ENCODE measurements around the gene DLG5.

- no peak for TF ChIP-seq REST (IDR thresholded peaks at IDR 0.05; ENCODE audit: low read depth)
- TF ChIP-seq TAF1 (IDR thresholded peaks at IDR 0.05; ENCODE audit: low read depth), result no peak
- no peak for TF ChIP-seq EGR1 (IDR thresholded peaks at IDR 0.05)
- no peak for TF ChIP-seq TCF12 (IDR thresholded peaks at IDR 0.05; ENCODE audit: low read depth)
- no peak for TF ChIP-seq RAD21 (IDR thresholded peaks at IDR 0.05; ENCODE audit: low read depth)
- TF ChIP-seq NFIC (IDR thresholded peaks at IDR 0.05), result no peak
- TF ChIP-seq EP300 (IDR thresholded peaks at IDR 0.05; ENCODE audit: borderline replicate concordance), result no peak
- TF ChIP-seq MAX (IDR thresholded peaks at IDR 0.05), result no peak
Observed at GRCh38 chr10:77960829-77961329, 34.3 kb upstream of the DLG5 start.
